Natural killer cell (primary cell): Measurements from ENCODE around the gene STOML1. TPM values are rescaled to one million over a fixed set of nuclear protein-coding genes. Genes with fewer than 3 reads are reported as not detected.

Source experiments
- ATAC-seq, 3 donors: fragments of 150-1000 bp in 2 of 3; fragments of 200-7000 bp in 1 of 3; cut with Tn5 transposase; 1 replicate in 1 of 3; 2 replicates in 2 of 3; pipeline ENCODE4 v1.10.0; 2021; ENCODE audit warnings: mild to moderate bottlenecking in 2 of 3, moderate library complexity in 2 of 3
- DNase-seq, 2 donors: peaks; one replicate each; pipeline versions ENCODE4 v3.0.0 to v3.0.0-alpha.2; 2013 to 2021; ENCODE audit warnings: mixed read lengths in 1 of 2
- H3K27ac ChIP-seq: one replicate; pipeline ENCODE4 v1.5.1; 2013; ENCODE audit warnings: mild to moderate bottlenecking, low read length
- H3K27me3 ChIP-seq: one replicate; pipeline ENCODE4 v1.6.1; 2013; ENCODE audit warnings: low read length; ENCODE audit not compliant: control insufficient read depth, insufficient read depth
- H3K36me3 ChIP-seq: one replicate; pipeline ENCODE4 v1.6.1; 2013; ENCODE audit warnings: low read length; ENCODE audit not compliant: control insufficient read depth, insufficient read depth
- H3K4me1 ChIP-seq: one replicate; pipeline ENCODE4 v1.6.1; 2013; ENCODE audit warnings: low read length; ENCODE audit not compliant: control insufficient read depth, insufficient read depth
- H3K4me3 ChIP-seq: one replicate; pipeline ENCODE4 v1.5.1; 2013; ENCODE audit warnings: low read length
- H3K9me3 ChIP-seq: one replicate; pipeline ENCODE4 v1.6.1; 2013; ENCODE audit warnings: low read length; ENCODE audit not compliant: control insufficient read depth, insufficient read depth
- H3K27ac Mint-ChIP-seq, 2 donors: one replicate each; pipeline ENCODE4 v1.8.0; 2022; ENCODE audit warnings: mild to moderate bottlenecking in 2 of 2, mixed read lengths in 2 of 2, moderate library complexity in 1 of 2
- H3K27me3 Mint-ChIP-seq, 2 donors: one replicate each; pipeline ENCODE4 v1.8.0; 2022; ENCODE audit warnings: low read depth in 2 of 2, mixed read lengths in 2 of 2
- H3K36me3 Mint-ChIP-seq: one replicate; pipeline ENCODE4 v1.8.0; 2022; ENCODE audit warnings: mixed read lengths
- H3K4me1 Mint-ChIP-seq, 2 donors: one replicate each; pipeline ENCODE4 v1.8.0; 2022; ENCODE audit warnings: mixed read lengths in 2 of 2
- H3K4me3 Mint-ChIP-seq: one replicate; pipeline ENCODE4 v1.8.0; 2022; ENCODE audit warnings: mild to moderate bottlenecking, moderate library complexity, mixed read lengths
- H3K9me3 Mint-ChIP-seq, 2 donors: one replicate each; pipeline ENCODE4 v1.8.0; 2022; ENCODE audit warnings: mixed read lengths in 2 of 2
- CTCF ChIP-seq: fragments of 200-600 bp; IDR thresholded peaks from one replicate; pipeline ENCODE4 v1.8.0; 2022; ENCODE audit warnings: antibody characterized with exemption
- WGBS: methylation state at CpG from one replicate; pipeline ENCODE4 v1.1.7; 2013; ENCODE audit warnings: missing lambda C conversion rate; ENCODE audit not compliant: insufficient coverage; 5-methylcytosine and 5-hydroxymethylcytosine counted together
- intact Hi-C: fragments of 100-400 bp; cut with micrococcal nuclease; formaldehyde crosslinking; loops from one replicate; pipeline ENCODE4 v1.14.2; 2022
- total RNA-seq, 4 donors: library from RNA; stranded (reverse); fragments of 120-200 nt in 1 of 4; gene quantifications; one replicate each; pipeline versions ENCODE4 v1.2.3 to v1.2.4, GENCODE V29; 2013 to 2022

Gene STOML1
- total RNA-seq, 3 donors from 2014 or later (not counting 1 experiment from before 2014, with no cell fraction given), result 5.6 to 8.2 (median 7.0) TPM

GRCh38 chr15:74019734-74020133 lies 27.6 kb upstream of the STOML1 start:
- ATAC-seq, result no peak
- H3K4me3 ChIP-seq, result no peak overlapping the region
- Mint-ChIP-seq H3K9me3 (no peaks in the 10 kb centered on the region), H3K27ac (no peak overlapping the region), H3K4me3 (no peak overlapping the region), H3K4me1 (peaks cover 14 to 46% of the 10 kb centered on the region in 2 donors), H3K36me3 (no peaks in the 10 kb centered on the region), H3K27me3 (no peaks in the 10 kb centered on the region)
- TF ChIP-seq CTCF, result no peak
- H3K27me3 ChIP-seq, result no peaks in the 10 kb centered on the region
- intact Hi-C loops, result no loop called here
- no peak overlapping the region for H3K27ac ChIP-seq
- no peaks in the 10 kb centered on the region for H3K4me1 ChIP-seq
- DNase-seq, result no peak
- 51% methylated on average over 2 of the region's 2 CpGs for WGBS
- peaks cover 30% of the 10 kb centered on the region for H3K36me3 ChIP-seq
- H3K9me3 ChIP-seq, result no peaks in the 10 kb centered on the region

GRCh38 chr15:74013374-74013894 lies 21.3 kb upstream of the STOML1 start:
- H3K9me3 ChIP-seq, result no peaks in the 10 kb centered on the region
- ATAC-seq, result no peak
- TF ChIP-seq CTCF, result no peak
- no peak overlapping the region for H3K27ac ChIP-seq
- intact Hi-C loops, result no loop called here
- H3K4me3 ChIP-seq, result no peak overlapping the region
- H3K36me3 Mint-ChIP-seq, result no peaks in the 10 kb centered on the region
- no peak overlapping the region for H3K4me3 Mint-ChIP-seq
- H3K27ac Mint-ChIP-seq, result peak overlapping the region; percentile 50 to 57
- H3K4me1 Mint-ChIP-seq, result peaks cover 35 to 46% of the 10 kb centered on the region in 2 donors
- H3K4me1 ChIP-seq, result no peaks in the 10 kb centered on the region
- H3K36me3 ChIP-seq, result peaks cover 9% of the 10 kb centered on the region
- no peaks in the 10 kb centered on the region for H3K27me3 ChIP-seq
- H3K9me3 Mint-ChIP-seq, result peaks cover 0 to 3% of the 10 kb centered on the region in 2 donors
- DNase-seq, result no peak
- WGBS, result no CpG with 5 or more reads among the region's 2 CpGs
- no peaks in the 10 kb centered on the region for H3K27me3 Mint-ChIP-seq

- DNase-seq (no peak), ATAC-seq (no peak)
- H3K27me3 Mint-ChIP-seq, result no peaks in the 10 kb centered on the region
- no peaks in the 10 kb centered on the region for H3K36me3 Mint-ChIP-seq
- H3K4me1 Mint-ChIP-seq, result peaks cover 52 to 63% of the 10 kb centered on the region in 2 donors
- H3K4me3 ChIP-seq, result no peak overlapping the region
- no peak overlapping the region for H3K4me3 Mint-ChIP-seq
- TF ChIP-seq CTCF, result no peak
- no peak overlapping the region for H3K27ac ChIP-seq
- 28% methylated on average over 2 of the region's 2 CpGs for WGBS
- H3K4me1 ChIP-seq, result peaks cover 16% of the 10 kb centered on the region
- intact Hi-C loops, result no loop called here
- peaks cover 11% of the 10 kb centered on the region for H3K36me3 ChIP-seq
- no peaks in the 10 kb centered on the region for H3K27me3 ChIP-seq
- peaks cover 0 to 3% of the 10 kb centered on the region in 2 donors for H3K9me3 Mint-ChIP-seq
- peak overlapping the region in 1 of 2 donors; percentile 53 for H3K27ac Mint-ChIP-seq
- H3K9me3 ChIP-seq, result no peaks in the 10 kb centered on the region
Observed at GRCh38 chr15:74011610-74012009, 19.5 kb upstream of the STOML1 start.
